H9 (cell line): ENCODE data around the gene MSANTD1. TPM values are rescaled to one million over a fixed set of nuclear protein-coding genes. Genes with fewer than 3 reads are reported as not detected.
A peak's percentile ranks its signal among the peaks of the same experiment; 100 is the strongest.

Source experiments
- DNase-seq: peaks from one replicate; pipeline ENCODE4 v3.0.0-alpha.2; 2017
- H2AFZ ChIP-seq: one replicate; pipeline ENCODE4 v1.6.1; 2013; ENCODE audit warnings: mild to moderate bottlenecking, low read length, control low read depth, moderate library complexity
- H2AK5ac ChIP-seq: 2 replicates; pipeline ENCODE4 v1.6.1; 2013; ENCODE audit warnings: low read length, control low read depth, mixed read lengths; ENCODE audit not compliant: insufficient read length
- H2BK120ac ChIP-seq: one replicate; pipeline ENCODE4 v1.6.1; 2013; ENCODE audit warnings: low read depth, mild to moderate bottlenecking, low read length, control low read depth, inconsistent platforms; ENCODE audit not compliant: poor library complexity, severe bottlenecking
- H2BK12ac ChIP-seq: 2 replicates; pipeline ENCODE4 v1.6.1; 2013; ENCODE audit warnings: low read length, control low read depth, mixed read lengths, low read depth; ENCODE audit not compliant: insufficient read length
- H2BK15ac ChIP-seq: 2 replicates; pipeline ENCODE4 v1.6.1; 2013; ENCODE audit warnings: low read depth, low read length, control low read depth
- H2BK20ac ChIP-seq: one replicate; pipeline ENCODE4 v1.6.1; 2013; ENCODE audit warnings: low read depth, mild to moderate bottlenecking, low read length, control low read depth, inconsistent platforms; ENCODE audit not compliant: poor library complexity, severe bottlenecking
- H2BK5ac ChIP-seq: 2 replicates; pipeline ENCODE4 v1.6.1; 2013; ENCODE audit warnings: low read length, control low read depth, mixed read lengths; ENCODE audit not compliant: insufficient read length
- H3K14ac ChIP-seq: 2 replicates; pipeline ENCODE4 v1.6.1; 2013; ENCODE audit warnings: low read length, control low read depth; ENCODE audit not compliant: insufficient read depth
- H3K18ac ChIP-seq: 2 replicates; pipeline ENCODE4 v1.6.1; 2013; ENCODE audit warnings: low read depth, mild to moderate bottlenecking, mixed read lengths, low read length, control low read depth; ENCODE audit not compliant: insufficient read length
- H3K23ac ChIP-seq: 2 replicates; pipeline ENCODE4 v1.6.1; 2013; ENCODE audit warnings: low read length, control low read depth, mixed read lengths, low read depth; ENCODE audit not compliant: insufficient read length
- H3K23me2 ChIP-seq: 2 replicates; pipeline ENCODE4 v1.6.1; 2013; ENCODE audit warnings: low read depth, mild to moderate bottlenecking, mixed read lengths, low read length, control low read depth; ENCODE audit not compliant: insufficient read length, poor library complexity, severe bottlenecking
- H3K27ac ChIP-seq: 2 replicates; pipeline ENCODE4 v1.5.1; 2013; ENCODE audit warnings: low read length, control low read depth, mixed read lengths, low read depth; ENCODE audit not compliant: insufficient read length
- H3K27me3 ChIP-seq: 2 replicates; pipeline ENCODE4 v1.6.1; 2013; ENCODE audit warnings: low read length, control low read depth, inconsistent platforms; ENCODE audit not compliant: insufficient read depth
- H3K4ac ChIP-seq: 2 replicates; pipeline ENCODE4 v1.6.1; 2013; ENCODE audit warnings: low read depth, mild to moderate bottlenecking, control low read depth, inconsistent platforms, low read length, moderate library complexity
- H3K4me1 ChIP-seq: 2 replicates; pipeline ENCODE4 v1.6.1; 2013; ENCODE audit warnings: low read length, control low read depth, inconsistent platforms; ENCODE audit not compliant: insufficient read depth
- H3K4me2 ChIP-seq: 2 replicates; pipeline ENCODE4 v1.6.1; 2013; ENCODE audit warnings: low read length, control low read depth, mixed read lengths; ENCODE audit not compliant: insufficient read length, insufficient read depth
- H3K56ac ChIP-seq: 2 replicates; pipeline ENCODE4 v1.6.1; 2013; ENCODE audit warnings: low read depth, mild to moderate bottlenecking, mixed read lengths, low read length, control low read depth; ENCODE audit not compliant: insufficient read length
- H3K79me1 ChIP-seq: 2 replicates; pipeline ENCODE4 v1.6.1; 2013; ENCODE audit warnings: low read depth, mild to moderate bottlenecking, moderate library complexity, low read length, control low read depth, inconsistent platforms; ENCODE audit not compliant: insufficient read depth, poor library complexity, severe bottlenecking
- H3K79me2 ChIP-seq: 2 replicates; pipeline ENCODE4 v1.6.1; 2013; ENCODE audit warnings: low read length, control low read depth, inconsistent platforms; ENCODE audit not compliant: insufficient read depth
- H3K9ac ChIP-seq: 2 replicates; pipeline ENCODE4 v1.6.1; 2013; ENCODE audit warnings: low read length, control low read depth, mixed read lengths; ENCODE audit not compliant: insufficient read length; ENCODE audit errors: extremely low read depth
- H3K9me3 ChIP-seq: one replicate; pipeline ENCODE4 v1.6.1; 2013; ENCODE audit warnings: low read depth, low read length, inconsistent platforms; ENCODE audit not compliant: control insufficient read depth
- H3T11ph ChIP-seq: one replicate; pipeline ENCODE4 v1.6.1; 2013; ENCODE audit warnings: mild to moderate bottlenecking, low read length, control low read depth, inconsistent platforms
- H4K20me1 ChIP-seq: one replicate; pipeline ENCODE4 v1.6.1; 2013; ENCODE audit not compliant: control insufficient read depth, insufficient read length, insufficient read depth
- H4K5ac ChIP-seq: 2 replicates; pipeline ENCODE4 v1.6.1; 2013; ENCODE audit warnings: low read depth, mild to moderate bottlenecking, mixed read lengths, low read length, control low read depth; ENCODE audit not compliant: insufficient read length
- H4K8ac ChIP-seq: replicated peaks from 2 replicates; pipeline ENCODE4 v1.6.1; 2013; ENCODE audit warnings: low read length, control low read depth, mixed read lengths, low read depth; ENCODE audit not compliant: insufficient read length
- H4K91ac ChIP-seq: 2 replicates; pipeline ENCODE4 v1.6.1; 2013; ENCODE audit warnings: low read depth, mild to moderate bottlenecking, moderate library complexity, mixed read lengths, low read length, control low read depth; ENCODE audit not compliant: insufficient read length
- H3K27ac Mint-ChIP-seq, 3 experiments: 2 replicates in 2 of 3; 3 replicates in 1 of 3; pipeline ENCODE4 v1.8.0; 2020 to 2021; ENCODE audit warnings: mixed read lengths in 3 of 3, mild to moderate bottlenecking in 1 of 3, moderate library complexity in 1 of 3
- H3K27me3 Mint-ChIP-seq: 2 replicates; pipeline ENCODE4 v1.8.0; 2021; ENCODE audit warnings: low read depth, mild to moderate bottlenecking, moderate library complexity, mixed read lengths
- H3K36me3 Mint-ChIP-seq, 3 experiments: 2 replicates in 2 of 3; 3 replicates in 1 of 3; pipeline ENCODE4 v1.8.0; 2020 to 2021; ENCODE audit warnings: low read depth in 3 of 3, mixed read lengths in 3 of 3; ENCODE audit not compliant: insufficient read depth in 1 of 3
- H3K4me1 Mint-ChIP-seq, 2 experiments: 2 replicates each; pipeline ENCODE4 v1.8.0; 2020; ENCODE audit warnings: mixed read lengths in 2 of 2
- H3K4me3 Mint-ChIP-seq, 2 experiments: 2 replicates in 1 of 2; 3 replicates in 1 of 2; pipeline ENCODE4 v1.8.0; 2020 to 2021; ENCODE audit warnings: mild to moderate bottlenecking in 2 of 2, mixed read lengths in 2 of 2, moderate library complexity in 1 of 2
- H3K9me3 Mint-ChIP-seq, 2 experiments: 2 replicates in 1 of 2; 3 replicates in 1 of 2; pipeline ENCODE4 v1.8.0; 2020; ENCODE audit warnings: mild to moderate bottlenecking in 2 of 2, mixed read lengths in 2 of 2, moderate library complexity in 1 of 2
- CTCF ChIP-seq: fragments of 200-600 bp; sonication (generic); conservative IDR thresholded peaks from 3 replicates; pipeline ENCODE4 v1.8.0; 2021; ENCODE audit warnings: antibody characterized with exemption, mild to moderate bottlenecking
- WGBS: extraction: QIAGEN DNeasy Blood & Tissue Kit; methylation state at CpG from one replicate; pipeline ENCODE4 v1.1.7; 2013; ENCODE audit warnings: missing lambda C conversion rate, low lambda C conversion rate, mixed read lengths; ENCODE audit not compliant: insufficient read length; ENCODE audit errors: extremely low coverage; 5-methylcytosine and 5-hydroxymethylcytosine counted together
- total RNA-seq: library from RNA; stranded (reverse); gene quantifications from 2 replicates; pipeline ENCODE4 v1.2.1, GENCODE V29; 2021

Gene MSANTD1
- total RNA-seq, 1 experiment from 2014 or later = 0.83 TPM

- no peak for DNase-seq
- no peak overlapping the region for H3K4ac ChIP-seq
- no peak overlapping the region for H3K56ac ChIP-seq
- WGBS = no CpG with 5 or more reads among the region's 20 CpGs
- TF ChIP-seq CTCF = no peak
- H2BK5ac ChIP-seq = no peak overlapping the region
- H4K8ac ChIP-seq = no peak overlapping the region
- H3K9ac ChIP-seq = no peak overlapping the region
- H2AK5ac ChIP-seq = no peak overlapping the region
- H3K18ac ChIP-seq = no peak overlapping the region
- H4K20me1 ChIP-seq = no peaks in the 10 kb centered on the region
- no peaks in the 10 kb centered on the region for H3K79me2 ChIP-seq
- H3K9me3 Mint-ChIP-seq = no peaks in the 10 kb centered on the region
- no peak overlapping the region for H2BK12ac ChIP-seq
- no peaks in the 10 kb centered on the region for H3K4me1 Mint-ChIP-seq
- no peak overlapping the region for H3K23ac ChIP-seq
- no peak overlapping the region for H3K4me3 Mint-ChIP-seq
- H2AFZ ChIP-seq = no peak overlapping the region
- H3K27me3 ChIP-seq = no peaks in the 10 kb centered on the region
- H2BK20ac ChIP-seq = no peak overlapping the region
- H3K9me3 ChIP-seq = no peaks in the 10 kb centered on the region
- peak overlapping the region; percentile 30 to 72 (median 68); a peak in 4 of 7 replicates for H3K27ac Mint-ChIP-seq
- H2BK15ac ChIP-seq = no peak overlapping the region
- H3K79me1 ChIP-seq = no peaks in the 10 kb centered on the region
- no peak overlapping the region for H3K4me2 ChIP-seq
- H4K5ac ChIP-seq = no peak overlapping the region
- no peak overlapping the region for H3T11ph ChIP-seq
- H4K91ac ChIP-seq = no peak overlapping the region
- no peak overlapping the region for H2BK120ac ChIP-seq
- no peak overlapping the region for H3K27ac ChIP-seq
- no peaks in the 10 kb centered on the region for H3K4me1 ChIP-seq
- no peaks in the 10 kb centered on the region for H3K23me2 ChIP-seq
- no peak overlapping the region for H3K14ac ChIP-seq
- no peaks in the 10 kb centered on the region for H3K27me3 Mint-ChIP-seq
- H3K36me3 Mint-ChIP-seq = peaks cover 34 to 89% (median 78%) of the 10 kb centered on the region in 3 experiments; a peak in 6 of 7 replicates
Measured at GRCh38 chr4:3218824-3219760, 29.9 kb upstream of the MSANTD1 start.
